Karpas-422 (cell line): ENCODE data around the gene IRF2BPL. TPM values are rescaled to one million over a fixed set of nuclear protein-coding genes. Genes with fewer than 3 reads are reported as not detected.

ENCODE experiments used
- DNase-seq: peaks from one replicate; pipeline ENCODE4 v3.0.0-alpha.2; 2015
- H2AFZ ChIP-seq: fragments of 200-600 bp; sonication (generic); 2 replicates; pipeline ENCODE4 v1.6.1; 2014; ENCODE audit warnings: antibody characterized with exemption, low read length, mixed read lengths
- H3K27ac ChIP-seq: fragments of 200-600 bp; sonication (generic); 2 replicates; pipeline ENCODE4 v1.5.1; 2014; ENCODE audit warnings: mild to moderate bottlenecking, low read length, moderate library complexity
- H3K27me3 ChIP-seq: fragments of 200-600 bp; sonication (generic); 2 replicates; pipeline ENCODE4 v1.6.1; 2014; ENCODE audit warnings: low read length, mixed read lengths
- H3K36me3 ChIP-seq: fragments of 200-600 bp; sonication (generic); 2 replicates; pipeline ENCODE4 v1.6.1; 2014; ENCODE audit warnings: low read length, mixed read lengths; ENCODE audit not compliant: insufficient read depth
- H3K4me1 ChIP-seq: fragments of 200-600 bp; sonication (generic); 2 replicates; pipeline ENCODE4 v1.6.1; 2014; ENCODE audit warnings: mild to moderate bottlenecking, low read length, mixed read lengths
- H3K4me2 ChIP-seq: fragments of 200-600 bp; sonication (generic); 2 replicates; pipeline ENCODE4 v1.6.1; 2014; ENCODE audit warnings: low read length, low read depth, mild to moderate bottlenecking; ENCODE audit not compliant: poor library complexity, severe bottlenecking
- H3K4me3 ChIP-seq: fragments of 200-600 bp; sonication (generic); 2 replicates; pipeline ENCODE4 v1.5.1; 2014; ENCODE audit warnings: mild to moderate bottlenecking, antibody characterized with exemption, low read length, mixed read lengths
- H3K79me2 ChIP-seq: fragments of 200-600 bp; sonication (generic); 2 replicates; pipeline ENCODE4 v1.6.1; 2014; ENCODE audit warnings: mild to moderate bottlenecking, low read length, mixed read lengths
- H3K9ac ChIP-seq: fragments of 200-600 bp; sonication (generic); 2 replicates; pipeline ENCODE4 v1.6.0; 2014; ENCODE audit warnings: low read length
- H3K9me2 ChIP-seq: fragments of 200-600 bp; sonication (generic), shearing (Covaris generic); replicated peaks from 2 replicates; pipeline ENCODE4 v1.6.0; 2014; ENCODE audit warnings: mild to moderate bottlenecking, low read length, moderate library complexity; ENCODE audit not compliant: insufficient read depth
- H3K9me3 ChIP-seq: fragments of 300-700, 200-600 bp; sonication (generic); 2 replicates; pipeline ENCODE4 v1.6.1; 2014; ENCODE audit warnings: low read length, mixed read lengths
- H4K20me1 ChIP-seq: fragments of 200-600 bp; sonication (generic); 2 replicates; pipeline ENCODE4 v1.6.1; 2014; ENCODE audit warnings: mild to moderate bottlenecking, antibody characterized with exemption, low read length, low read depth; ENCODE audit not compliant: insufficient read depth
- total RNA-seq: library from RNA; depleted of rRNA; stranded (reverse); fragments of >200 nt; shearing (Covaris generic); gene quantifications from 2 replicates; pipeline ENCODE4 v1.2.3, GENCODE V29; 2014; ENCODE audit warnings: low replicate concordance

IRF2BPL gene
- total RNA-seq, 1 experiment from 2014 or later: 11.8 TPM

GRCh38 chr14:77059276-77059915 lies 30.9 kb upstream of the IRF2BPL start:
- Histone ChIP-seq H2AFZ (no peak overlapping the region), H3K9me2 (no peaks in the 10 kb centered on the region), H3K27me3 (no peaks in the 10 kb centered on the region; the same call in 1 of the 2 replicates), H4K20me1 (no peaks in the 10 kb centered on the region), H3K4me3 (no peak overlapping the region), H3K27ac (no peak overlapping the region), H3K9ac (no peak overlapping the region), H3K4me1 (peaks cover 6% of the 10 kb centered on the region), H3K36me3 (no peaks in the 10 kb centered on the region), H3K9me3 (peaks cover 2% of the 10 kb centered on the region; the same call in 1 of the 2 replicates), H3K79me2 (no peaks in the 10 kb centered on the region), H3K4me2 (no peak overlapping the region)
- DNase-seq: no peak

GRCh38 chr14:77058785-77059184 lies 30.3 kb upstream of the IRF2BPL start:
- Histone ChIP-seq H3K9me3 (peaks cover 2% of the 10 kb centered on the region; the same call in 1 of the 2 replicates), H3K4me2 (no peak overlapping the region), H2AFZ (no peak overlapping the region), H3K4me3 (no peak overlapping the region), H3K27ac (no peak overlapping the region), H3K9me2 (no peaks in the 10 kb centered on the region), H3K79me2 (no peaks in the 10 kb centered on the region), H3K36me3 (no peaks in the 10 kb centered on the region), H4K20me1 (no peaks in the 10 kb centered on the region), H3K9ac (no peak overlapping the region), H3K27me3 (no peaks in the 10 kb centered on the region; the same call in 1 of the 2 replicates), H3K4me1 (peaks cover 6% of the 10 kb centered on the region)
- no peak for DNase-seq

GRCh38 chr14:77058117-77058516 lies 29.6 kb upstream of the IRF2BPL start:
- no peaks in the 10 kb centered on the region for H3K36me3 ChIP-seq
- H3K9ac ChIP-seq: no peak overlapping the region
- H3K9me3 ChIP-seq: peaks cover 2% of the 10 kb centered on the region; the same call in 1 of the 2 replicates
- H3K27ac ChIP-seq: no peak overlapping the region
- no peak overlapping the region for H3K4me3 ChIP-seq
- no peaks in the 10 kb centered on the region for H3K79me2 ChIP-seq
- H2AFZ ChIP-seq: no peak overlapping the region
- H3K9me2 ChIP-seq: no peaks in the 10 kb centered on the region
- H3K27me3 ChIP-seq: no peaks in the 10 kb centered on the region; the same call in 1 of the 2 replicates
- no peak overlapping the region for H3K4me2 ChIP-seq
- no peak for DNase-seq
- no peaks in the 10 kb centered on the region for H4K20me1 ChIP-seq
- peaks cover under 1% of the 10 kb centered on the region; the same call in 1 of the 2 replicates for H3K4me1 ChIP-seq

- Histone ChIP-seq H3K27me3 (no peaks in the 10 kb centered on the region; the same call in 1 of the 2 replicates), H3K9me3 (peaks cover 2% of the 10 kb centered on the region; the same call in 1 of the 2 replicates), H2AFZ (no peak overlapping the region), H3K79me2 (no peaks in the 10 kb centered on the region), H3K4me2 (no peak overlapping the region), H3K9ac (no peak overlapping the region), H3K4me3 (no peak overlapping the region), H3K36me3 (no peaks in the 10 kb centered on the region), H3K4me1 (peaks cover 3% of the 10 kb centered on the region; the same call in 1 of the 2 replicates), H3K9me2 (no peaks in the 10 kb centered on the region), H4K20me1 (no peaks in the 10 kb centered on the region), H3K27ac (no peak overlapping the region)
- no peak for DNase-seq
Measured at GRCh38 chr14:77055981-77056380, 27.5 kb upstream of the IRF2BPL start.

- Histone ChIP-seq H3K27me3 (no peaks in the 10 kb centered on the region; the same call in 1 of the 2 replicates), H3K9ac (no peak overlapping the region), H3K36me3 (no peaks in the 10 kb centered on the region), H3K27ac (no peak overlapping the region), H4K20me1 (no peaks in the 10 kb centered on the region), H3K79me2 (no peaks in the 10 kb centered on the region), H3K4me2 (no peak overlapping the region), H3K4me3 (no peak overlapping the region), H3K4me1 (peaks cover 3% of the 10 kb centered on the region; the same call in 1 of the 2 replicates), H3K9me3 (peaks cover 2% of the 10 kb centered on the region; the same call in 1 of the 2 replicates), H3K9me2 (no peaks in the 10 kb centered on the region), H2AFZ (no peak overlapping the region)
- no peak for DNase-seq
Measured at GRCh38 chr14:77055306-77055705, 26.8 kb upstream of the IRF2BPL start.

- no peak overlapping the region for H3K27ac ChIP-seq
- no peak overlapping the region for H3K9ac ChIP-seq
- no peaks in the 10 kb centered on the region for H3K36me3 ChIP-seq
- no peaks in the 10 kb centered on the region for H3K79me2 ChIP-seq
- H3K4me3 ChIP-seq: no peak overlapping the region
- H3K4me1 ChIP-seq: peaks cover 3% of the 10 kb centered on the region; the same call in 1 of the 2 replicates
- no peaks in the 10 kb centered on the region for H3K9me2 ChIP-seq
- H4K20me1 ChIP-seq: no peaks in the 10 kb centered on the region
- H3K9me3 ChIP-seq: peaks cover 2% of the 10 kb centered on the region; the same call in 1 of the 2 replicates
- H3K4me2 ChIP-seq: no peak overlapping the region
- DNase-seq: peak; percentile 94
- H3K27me3 ChIP-seq: no peaks in the 10 kb centered on the region; the same call in 1 of the 2 replicates
- H2AFZ ChIP-seq: no peak overlapping the region
Measured at GRCh38 chr14:77053046-77053841, 24.7 kb upstream of the IRF2BPL start.

- Histone ChIP-seq H4K20me1 (no peaks in the 10 kb centered on the region), H3K4me3 (no peak overlapping the region), H3K27me3 (no peaks in the 10 kb centered on the region; the same call in 1 of the 2 replicates), H3K4me1 (peaks cover 3% of the 10 kb centered on the region; the same call in 1 of the 2 replicates), H3K9me2 (no peaks in the 10 kb centered on the region), H3K4me2 (no peak overlapping the region), H2AFZ (no peak overlapping the region), H3K9me3 (peaks cover 2% of the 10 kb centered on the region; the same call in 1 of the 2 replicates), H3K36me3 (no peaks in the 10 kb centered on the region), H3K27ac (no peak overlapping the region), H3K79me2 (no peaks in the 10 kb centered on the region), H3K9ac (no peak overlapping the region)
- DNase-seq: no peak
Measured at GRCh38 chr14:77052281-77053044, 24.0 kb upstream of the IRF2BPL start.
